Left forelimb (tissue), 1 donor: ENCODE data around the gene SCYGR8.
"Not testable (repeated sequence)": the region's sequence is repeated elsewhere in the genome, so short reads cannot be mapped to it uniquely, and the experiment has no call there.

Source experiments
- DNase-seq: peaks from one replicate; pipeline ENCODE4 v3.0.0-alpha.2; 2018; ENCODE audit warnings: low spot score

The SCYGR8 gene

GRCh38 chr2:227745594-227745993 is at the start of gene SCYGR8:
TSS of gene SCYGR8 (plus strand) at chr2:227745894. CDS start at chr2:227745894, 0 bp downstream.
- DNase-seq: no peak

- DNase-seq: no peak
Observed at GRCh38 chr2:227696990-227697679, 48.6 kb upstream of the SCYGR8 start.

GRCh38 chr2:227701556-227701955 is 44.1 kb upstream of the SCYGR8 start:
- DNase-seq: no peak

- DNase-seq: no peak
Observed at GRCh38 chr2:227703280-227703732, 42.4 kb upstream of the SCYGR8 start.

- no peak for DNase-seq
Observed at GRCh38 chr2:227703961-227704360, 41.7 kb upstream of the SCYGR8 start.

- DNase-seq: no peak
Observed at GRCh38 chr2:227706859-227707258, 38.8 kb upstream of the SCYGR8 start.

- no peak for DNase-seq
Observed at GRCh38 chr2:227707390-227707789, 38.3 kb upstream of the SCYGR8 start.

- DNase-seq: no peak
Observed at GRCh38 chr2:227710986-227711385, 34.7 kb upstream of the SCYGR8 start.

- DNase-seq: no peak
Observed at GRCh38 chr2:227713291-227713690, 32.4 kb upstream of the SCYGR8 start.

GRCh38 chr2:227716501-227716900 is 29.2 kb upstream of the SCYGR8 start:
- no peak for DNase-seq

GRCh38 chr2:227717687-227718567 is 27.8 kb upstream of the SCYGR8 start, which contains the start of gene SLC19A3:
TSS of gene SLC19A3 (minus strand) at chr2:227718028. CDS start at chr2:227702318, 15,710 bp downstream.
- peak; percentile 91 for DNase-seq

- no peak for DNase-seq
Observed at GRCh38 chr2:227719641-227720040, 26.1 kb upstream of the SCYGR8 start.

GRCh38 chr2:227720680-227721079 is 25.0 kb upstream of the SCYGR8 start:
- no peak for DNase-seq

GRCh38 chr2:227722821-227723220 is 22.9 kb upstream of the SCYGR8 start:
- not testable (repeated sequence) for DNase-seq

- DNase-seq: no peak
Observed at GRCh38 chr2:227724394-227725039, 21.2 kb upstream of the SCYGR8 start, which contains the start of gene SCYGR6. TSS of gene SCYGR6 (minus strand) at chr2:227724757. CDS start at chr2:227724757, 0 bp downstream.

- no peak for DNase-seq
Observed at GRCh38 chr2:227728035-227728434, 17.7 kb upstream of the SCYGR8 start, which contains the start of gene SCYGR7. TSS of gene SCYGR7 (plus strand) at chr2:227728335. CDS start at chr2:227728335, 0 bp downstream.

- no peak for DNase-seq
Observed at GRCh38 chr2:227739351-227739750, 6.3 kb upstream of the SCYGR8 start.

- not testable (repeated sequence) for DNase-seq
Observed at GRCh38 chr2:227740705-227741104, 5.0 kb upstream of the SCYGR8 start.

- DNase-seq: no peak
Observed at GRCh38 chr2:227748079-227748478, 2.4 kb downstream of the SCYGR8 start.

GRCh38 chr2:227756261-227756660 is 10.6 kb downstream of the SCYGR8 start:
- DNase-seq: not testable (repeated sequence)

GRCh38 chr2:227759411-227760118 is 13.9 kb downstream of the SCYGR8 start:
- no peak for DNase-seq
